ENCODE results near the gene PTAFR.

GRCh38 chr1:28145728-28146127, 30.8 kb downstream of the PTAFR start:
- TF ChIP-seq POLR2A (IDR thresholded peaks at IDR 0.05) (no peak), POLR2AphosphoS5 (IDR thresholded peaks at IDR 0.05) (no peak)
- TF ChIP-seq, protein P1, sequence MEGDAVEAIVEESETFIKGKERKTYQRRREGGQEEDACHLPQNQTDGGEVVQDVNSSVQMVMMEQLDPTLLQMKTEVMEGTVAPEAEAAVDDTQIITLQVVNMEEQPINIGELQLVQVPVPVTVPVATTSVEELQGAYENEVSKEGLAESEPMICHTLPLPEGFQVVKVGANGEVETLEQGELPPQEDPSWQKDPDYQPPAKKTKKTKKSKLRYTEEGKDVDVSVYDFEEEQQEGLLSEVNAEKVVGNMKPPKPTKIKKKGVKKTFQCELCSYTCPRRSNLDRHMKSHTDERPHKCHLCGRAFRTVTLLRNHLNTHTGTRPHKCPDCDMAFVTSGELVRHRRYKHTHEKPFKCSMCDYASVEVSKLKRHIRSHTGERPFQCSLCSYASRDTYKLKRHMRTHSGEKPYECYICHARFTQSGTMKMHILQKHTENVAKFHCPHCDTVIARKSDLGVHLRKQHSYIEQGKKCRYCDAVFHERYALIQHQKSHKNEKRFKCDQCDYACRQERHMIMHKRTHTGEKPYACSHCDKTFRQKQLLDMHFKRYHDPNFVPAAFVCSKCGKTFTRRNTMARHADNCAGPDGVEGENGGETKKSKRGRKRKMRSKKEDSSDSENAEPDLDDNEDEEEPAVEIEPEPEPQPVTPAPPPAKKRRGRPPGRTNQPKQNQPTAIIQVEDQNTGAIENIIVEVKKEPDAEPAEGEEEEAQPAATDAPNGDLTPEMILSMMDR (IDR thresholded peaks at IDR 0.05): no peak
